ENCODE measurements around the gene PI16.

PI16 gene, protein sequence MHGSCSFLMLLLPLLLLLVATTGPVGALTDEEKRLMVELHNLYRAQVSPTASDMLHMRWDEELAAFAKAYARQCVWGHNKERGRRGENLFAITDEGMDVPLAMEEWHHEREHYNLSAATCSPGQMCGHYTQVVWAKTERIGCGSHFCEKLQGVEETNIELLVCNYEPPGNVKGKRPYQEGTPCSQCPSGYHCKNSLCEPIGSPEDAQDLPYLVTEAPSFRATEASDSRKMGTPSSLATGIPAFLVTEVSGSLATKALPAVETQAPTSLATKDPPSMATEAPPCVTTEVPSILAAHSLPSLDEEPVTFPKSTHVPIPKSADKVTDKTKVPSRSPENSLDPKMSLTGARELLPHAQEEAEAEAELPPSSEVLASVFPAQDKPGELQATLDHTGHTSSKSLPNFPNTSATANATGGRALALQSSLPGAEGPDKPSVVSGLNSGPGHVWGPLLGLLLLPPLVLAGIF
- total RNA-seq, result 0 to 2.4 (median 0.52) reads per million in 4 experiments

DNA sequence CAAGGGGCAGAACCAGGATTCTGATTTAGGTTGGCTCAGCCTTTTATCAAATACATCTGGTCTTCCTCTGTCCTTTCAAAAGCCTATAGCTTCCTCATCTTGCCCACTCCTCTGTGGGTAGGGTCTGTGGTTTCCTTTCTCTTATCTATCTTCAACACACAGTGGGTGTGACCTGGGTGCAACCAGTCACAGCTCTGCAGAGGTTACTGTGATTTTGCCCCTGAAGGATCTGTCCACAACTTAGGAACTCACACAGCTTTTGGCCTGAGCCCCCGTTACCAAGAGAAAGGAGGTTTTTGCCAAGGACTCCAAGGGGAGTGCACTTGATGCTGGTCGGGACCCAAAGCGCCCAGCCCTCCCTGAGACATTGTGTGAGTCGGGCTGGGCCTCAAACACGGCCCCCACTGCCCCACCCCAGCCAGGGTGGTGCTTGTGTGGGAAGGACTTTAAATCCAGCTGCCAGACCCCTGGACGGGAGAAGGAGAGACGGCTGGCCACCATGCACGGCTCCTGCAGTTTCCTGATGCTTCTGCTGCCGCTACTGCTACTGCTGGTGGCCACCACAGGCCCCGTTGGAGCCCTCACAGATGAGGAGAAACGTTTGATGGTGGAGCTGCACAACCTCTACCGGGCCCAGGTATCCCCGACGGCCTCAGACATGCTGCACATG, at the start of gene PI16:
PI16 (plus strand) TSS at position 477 of the 670 bp plus-strand sequence; CDS start at position 500, 23 bp downstream.
- DNase-seq, result no peak

- DNase-seq, result no peak
Measured at GRCh38 chr6:36904851-36905393, 49.6 kb upstream of the PI16 start.

DNA sequence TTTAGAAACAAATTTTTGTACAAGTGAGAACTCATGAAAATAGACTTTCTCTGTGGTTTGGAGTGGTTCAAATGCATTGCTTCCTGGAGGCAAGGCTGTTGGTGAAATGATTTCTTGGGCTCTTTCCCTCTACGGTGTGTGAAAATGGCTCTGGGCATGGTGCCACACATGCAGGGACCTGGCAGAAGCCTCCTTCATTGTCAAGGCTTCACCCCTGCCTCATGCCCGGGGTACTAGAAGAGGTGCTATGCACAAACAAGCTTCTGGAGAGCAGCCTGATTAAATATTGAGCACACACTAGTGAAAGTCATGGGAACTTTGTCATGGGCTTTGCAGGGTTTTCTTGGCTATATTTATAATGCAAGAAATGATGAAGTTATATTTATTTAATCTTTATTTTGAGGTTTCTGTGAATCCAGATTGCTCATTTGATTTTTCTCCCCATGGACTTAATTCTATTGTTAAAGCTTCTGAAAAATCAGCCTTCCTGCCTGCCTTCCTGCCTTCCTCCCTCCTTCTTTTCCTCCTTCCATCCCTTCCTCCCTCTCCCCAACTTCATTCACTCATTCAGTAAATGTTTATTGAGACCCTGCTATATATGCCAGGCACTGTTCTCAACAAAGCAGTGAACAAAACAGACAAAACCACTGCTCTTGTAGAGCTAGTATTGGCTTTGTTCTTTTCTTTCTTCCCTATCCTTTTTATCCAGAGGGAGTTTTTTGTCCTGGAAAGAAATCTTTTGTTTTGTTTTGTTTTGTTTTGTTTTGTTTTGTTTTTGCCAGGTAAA, 47.8 kb upstream of the PI16 start:
- no peak for DNase-seq

- no peak for DNase-seq
Measured at GRCh38 chr6:36907781-36908180, 46.8 kb upstream of the PI16 start.

DNA sequence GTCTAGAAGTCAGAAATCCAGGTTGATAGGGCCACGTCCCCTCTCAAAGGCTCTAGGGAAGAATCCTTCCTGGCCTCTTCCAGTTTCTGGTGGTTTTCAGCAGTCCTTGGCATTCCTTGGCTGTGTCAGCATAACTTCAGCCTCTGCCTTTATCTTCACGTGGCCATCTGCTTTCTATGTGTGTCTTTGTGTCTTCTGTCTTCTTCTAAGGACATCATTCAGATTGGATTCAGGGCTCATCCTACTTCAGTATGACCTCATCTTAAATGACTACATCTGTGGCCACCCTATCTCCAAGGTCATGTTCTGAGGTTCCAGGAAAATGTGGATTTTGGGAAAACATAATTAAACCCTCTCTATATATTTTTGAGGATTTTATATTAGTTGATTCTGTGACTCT, 45.8 kb upstream of the PI16 start:
- DNase-seq, result no peak

- no peak for DNase-seq
Measured at GRCh38 chr6:36912030-36912454, 42.5 kb upstream of the PI16 start.

DNA sequence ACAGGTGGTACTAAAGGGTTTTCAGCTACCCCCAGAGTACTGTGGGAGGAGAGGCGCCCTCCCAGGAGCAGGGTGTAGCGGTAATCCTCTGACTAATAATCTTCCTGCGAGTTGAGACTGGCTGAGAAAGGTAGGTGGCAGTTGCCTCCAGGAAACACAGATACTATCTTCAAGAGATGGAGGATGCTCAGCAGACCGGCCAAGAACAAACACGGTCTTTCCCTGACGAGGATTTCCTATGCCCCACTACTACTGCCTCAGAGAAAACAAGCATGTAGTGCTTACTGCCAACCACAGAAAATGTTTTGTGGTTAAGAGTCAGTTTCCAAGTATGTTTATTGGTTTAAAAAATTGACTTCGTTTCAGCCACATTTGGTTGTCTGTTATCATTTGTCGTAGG, 42.0 kb upstream of the PI16 start:
- no peak for DNase-seq

DNA sequence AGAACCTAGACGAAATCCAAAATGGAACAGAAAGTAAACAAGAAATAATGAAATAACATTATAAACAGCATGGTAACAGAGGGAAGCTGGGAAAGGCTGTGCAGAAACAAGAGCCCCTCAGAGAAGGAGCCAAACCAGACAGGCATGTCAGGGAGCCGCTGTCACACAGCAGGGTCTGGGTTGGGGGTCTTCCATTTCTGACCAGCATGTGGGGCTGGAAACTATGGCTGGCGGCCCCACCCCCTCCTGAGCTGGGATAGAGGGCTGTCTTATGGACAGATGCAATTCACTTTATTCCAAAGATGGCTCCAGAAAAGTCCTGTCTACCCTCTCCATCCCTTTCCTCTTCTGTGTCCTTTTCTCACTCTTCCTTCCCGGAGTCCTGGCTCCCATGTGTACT, 41.5 kb upstream of the PI16 start:
- no peak for DNase-seq

- DNase-seq, result no peak
Measured at GRCh38 chr6:36914227-36914794, 40.2 kb upstream of the PI16 start.

GRCh38 chr6:36915599-36915998, 38.9 kb upstream of the PI16 start:
- no peak for DNase-seq

GRCh38 chr6:36916126-36916525, 38.4 kb upstream of the PI16 start:
- DNase-seq, result no peak

GRCh38 chr6:36917541-36918193, 36.9 kb upstream of the PI16 start:
- no peak for DNase-seq

GRCh38 chr6:36920049-36920448, 34.5 kb upstream of the PI16 start:
- DNase-seq, result no peak

GRCh38 chr6:36920546-36920945, 34.0 kb upstream of the PI16 start:
- DNase-seq, result no peak

- DNase-seq, result no peak
Measured at GRCh38 chr6:36924131-36924530, 30.4 kb upstream of the PI16 start.

- DNase-seq, result no peak
Measured at GRCh38 chr6:36924778-36925374, 29.7 kb upstream of the PI16 start.

- no peak for DNase-seq
Measured at GRCh38 chr6:36925809-36926208, 28.7 kb upstream of the PI16 start.

GRCh38 chr6:36926708-36927513, 27.6 kb upstream of the PI16 start:
- DNase-seq, result no peak

DNA sequence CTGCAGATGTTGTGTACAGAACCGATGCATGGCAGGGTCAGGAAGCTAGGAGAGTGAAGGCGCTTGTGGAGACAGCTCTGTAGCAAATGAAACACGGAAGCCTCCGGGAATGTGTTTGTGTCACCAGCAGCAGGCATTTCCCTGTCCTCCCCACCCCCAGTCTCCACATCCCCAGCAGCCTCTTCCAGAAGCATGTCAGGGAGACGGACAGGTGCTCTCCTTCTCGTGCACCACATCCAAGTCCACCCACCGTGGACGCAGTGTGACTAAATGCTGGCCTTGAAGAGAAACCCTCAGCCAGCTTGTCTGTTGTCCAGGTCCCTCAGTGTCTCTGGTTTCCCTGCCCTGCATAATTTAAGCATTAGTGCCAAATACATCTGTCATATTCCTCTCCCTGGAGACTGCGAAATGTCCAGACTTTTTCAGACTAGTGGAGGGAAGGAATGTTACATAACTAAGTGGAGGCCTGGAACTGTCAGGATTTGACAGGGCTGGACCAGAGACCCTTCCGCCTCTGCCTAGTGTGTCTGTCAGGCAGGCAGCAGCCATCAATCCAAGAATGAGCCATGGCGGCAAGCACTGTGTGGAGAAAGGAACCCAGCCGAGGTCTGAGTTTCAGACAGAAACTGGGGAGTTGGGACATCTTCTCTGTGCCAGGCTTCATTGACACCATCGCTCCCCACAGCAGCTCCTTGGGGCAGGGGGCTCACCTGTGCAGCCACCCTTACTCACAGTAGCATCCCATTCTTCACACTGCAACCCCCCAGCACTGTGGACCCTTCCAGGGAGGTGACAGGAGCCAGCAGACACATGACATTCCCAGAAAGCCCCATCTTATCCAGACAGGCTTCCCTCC, 26.6 kb upstream of the PI16 start:
- no peak for DNase-seq

DNA sequence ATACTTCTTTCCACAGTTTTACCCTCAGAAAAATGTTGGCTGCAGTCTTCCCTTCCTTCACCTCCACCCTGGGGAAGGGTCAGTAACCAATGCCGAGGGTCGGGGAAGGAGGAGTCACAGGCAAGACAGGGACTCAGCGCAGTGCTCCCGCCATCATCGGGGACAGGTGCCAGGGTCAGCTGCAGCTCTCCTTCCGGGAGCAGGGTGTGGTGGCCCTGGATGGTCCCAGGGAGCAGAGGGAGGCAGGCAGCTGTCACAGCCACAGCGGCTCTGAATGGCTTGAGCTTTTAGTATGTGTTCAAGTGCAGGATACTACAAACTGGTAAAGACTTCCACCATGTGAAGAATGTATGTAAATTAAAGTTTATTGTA, 26.0 kb upstream of the PI16 start:
- DNase-seq, result no peak
